Astrocyte (in vitro differentiated cells and primary cell): ENCODE results near the gene BNIP5. TPM values are rescaled to one million over a fixed set of nuclear protein-coding genes. Genes with fewer than 3 reads are reported as not detected.

Experiments
- DNase-seq: peaks from one replicate; pipeline ENCODE4 v3.0.0-alpha.2; 2010; ENCODE audit warnings: low read depth
- FAIRE-seq: peaks from 2 replicates; lab custom pipeline; 2011; peaks lifted over from hg19 to GRCh38; lab: Jason Lieb, UNC
- H2AFZ ChIP-seq: 2 replicates; pipeline ENCODE4 v1.6.0; 2012; ENCODE audit warnings: low read depth, low read length, inconsistent platforms
- H3K27ac ChIP-seq: 2 replicates; pipeline ENCODE4 v1.5.1; 2011; ENCODE audit warnings: low read depth, low read length, inconsistent platforms
- H3K27me3 ChIP-seq: 2 replicates; pipeline ENCODE4 v1.6.0; 2011; ENCODE audit warnings: low read length, inconsistent platforms; ENCODE audit not compliant: insufficient read depth
- H3K36me3 ChIP-seq: 2 replicates; pipeline ENCODE4 v1.5.1; 2011; ENCODE audit warnings: low read length, inconsistent platforms; ENCODE audit not compliant: insufficient read depth
- H3K4me1 ChIP-seq: 2 replicates; pipeline ENCODE4 v1.5.1; 2011; ENCODE audit warnings: low read length, inconsistent platforms; ENCODE audit not compliant: insufficient read depth
- H3K4me2 ChIP-seq: 2 replicates; pipeline ENCODE4 v1.6.0; 2012; ENCODE audit warnings: low read length, inconsistent platforms
- H3K4me3 ChIP-seq: 2 replicates; pipeline ENCODE4 v1.5.1; 2011; ENCODE audit warnings: low read depth, mild to moderate bottlenecking, low read length, inconsistent platforms; ENCODE audit not compliant: insufficient read depth
- H3K79me2 ChIP-seq: 2 replicates; pipeline ENCODE4 v1.6.0; 2012; ENCODE audit warnings: mild to moderate bottlenecking, low read length, inconsistent platforms; ENCODE audit not compliant: insufficient read depth
- H3K9ac ChIP-seq: 2 replicates; pipeline ENCODE4 v1.6.0; 2012; ENCODE audit warnings: mild to moderate bottlenecking, low read length, inconsistent platforms
- H3K9me3 ChIP-seq: 2 replicates; pipeline ENCODE4 v1.5.1; 2012; ENCODE audit warnings: low read depth, mild to moderate bottlenecking, low read length, inconsistent platforms; ENCODE audit not compliant: insufficient read depth
- H4K20me1 ChIP-seq: 2 replicates; pipeline ENCODE4 v1.6.0; 2012; ENCODE audit warnings: low read length, inconsistent platforms; ENCODE audit not compliant: insufficient read depth
- H3K27ac Mint-ChIP-seq: one replicate; pipeline ENCODE4 v1.8.0; 2021; ENCODE audit warnings: mild to moderate bottlenecking, mixed read lengths; ENCODE audit not compliant: unreplicated experiment
- H3K27me3 Mint-ChIP-seq: one replicate; pipeline ENCODE4 v1.8.0; 2021; ENCODE audit warnings: low read depth, mixed read lengths; ENCODE audit not compliant: unreplicated experiment
- H3K36me3 Mint-ChIP-seq: one replicate; pipeline ENCODE4 v1.8.0; 2021; ENCODE audit warnings: low read depth, mixed read lengths; ENCODE audit not compliant: unreplicated experiment
- H3K4me1 Mint-ChIP-seq: one replicate; pipeline ENCODE4 v1.8.0; 2021; ENCODE audit warnings: low read depth, mixed read lengths; ENCODE audit not compliant: unreplicated experiment
- H3K4me3 Mint-ChIP-seq: one replicate; pipeline ENCODE4 v1.8.0; 2021; ENCODE audit warnings: mild to moderate bottlenecking, moderate library complexity, mixed read lengths; ENCODE audit not compliant: unreplicated experiment
- H3K9me3 Mint-ChIP-seq: one replicate; pipeline ENCODE4 v1.8.0; 2021; ENCODE audit warnings: mild to moderate bottlenecking, mixed read lengths; ENCODE audit not compliant: unreplicated experiment
- CTCF ChIP-seq: IDR thresholded peaks from 2 replicates; pipeline ENCODE4 v1.5.1; 2011; ENCODE audit warnings: low read depth, mild to moderate bottlenecking, inconsistent platforms, low read length, moderate library complexity; ENCODE audit not compliant: insufficient read depth
- EZH2 ChIP-seq: IDR thresholded peaks from 2 replicates; pipeline ENCODE4 v1.6.1; 2012; ENCODE audit warnings: mild to moderate bottlenecking, low read length, inconsistent platforms; ENCODE audit not compliant: insufficient read depth
- total RNA-seq: library from RNA; stranded (reverse); gene quantifications from 2 replicates; pipeline ENCODE4 v1.2.1, GENCODE V29; 2021

Gene BNIP5
- total RNA-seq, 1 donor from 2014 or later, result not detected

GRCh38 chr6:36298027-36298426 lies 38.7 kb downstream of the BNIP5 start:
- Histone ChIP-seq H3K4me3 (no peak overlapping the region), H3K27ac (no peak overlapping the region), H3K4me1 (no peaks in the 10 kb centered on the region), H3K79me2 (no peaks in the 10 kb centered on the region), H3K9me3 (no peaks in the 10 kb centered on the region), H3K9ac (no peak overlapping the region), H3K27me3 (peaks cover 3% of the 10 kb centered on the region), H3K36me3 (no peaks in the 10 kb centered on the region), H4K20me1 (no peaks in the 10 kb centered on the region), H3K4me2 (no peak overlapping the region), H2AFZ (no peak overlapping the region)
- no peaks in the 10 kb centered on the region for H3K36me3 Mint-ChIP-seq
- peaks cover 31% of the 10 kb centered on the region for H3K27me3 Mint-ChIP-seq
- TF ChIP-seq CTCF (no peak), EZH2 (no peak)
- no peak overlapping the region for H3K27ac Mint-ChIP-seq
- no peaks in the 10 kb centered on the region for H3K9me3 Mint-ChIP-seq
- peaks cover 11% of the 10 kb centered on the region for H3K4me1 Mint-ChIP-seq
- no peak for DNase-seq
- H3K4me3 Mint-ChIP-seq, result no peak overlapping the region
- no peak for FAIRE-seq

GRCh38 chr6:36297511-36297910 lies 39.2 kb downstream of the BNIP5 start:
- Histone ChIP-seq H3K27ac (no peak overlapping the region), H4K20me1 (no peaks in the 10 kb centered on the region), H3K9me3 (no peaks in the 10 kb centered on the region), H3K36me3 (no peaks in the 10 kb centered on the region), H3K9ac (no peak overlapping the region), H3K4me3 (no peak overlapping the region), H3K4me2 (no peak overlapping the region), H2AFZ (no peak overlapping the region), H3K4me1 (no peaks in the 10 kb centered on the region), H3K79me2 (no peaks in the 10 kb centered on the region), H3K27me3 (peaks cover 3% of the 10 kb centered on the region)
- peaks cover 11% of the 10 kb centered on the region for H3K4me1 Mint-ChIP-seq
- DNase-seq, result no peak
- peaks cover 31% of the 10 kb centered on the region for H3K27me3 Mint-ChIP-seq
- H3K27ac Mint-ChIP-seq, result no peak overlapping the region
- H3K4me3 Mint-ChIP-seq, result no peak overlapping the region
- FAIRE-seq, result no peak
- H3K9me3 Mint-ChIP-seq, result no peaks in the 10 kb centered on the region
- H3K36me3 Mint-ChIP-seq, result no peaks in the 10 kb centered on the region
- TF ChIP-seq CTCF, result no peak
- no peak for TF ChIP-seq EZH2

- Mint-ChIP-seq H3K27me3 (peaks cover 30% of the 10 kb centered on the region), H3K27ac (no peak overlapping the region), H3K9me3 (no peaks in the 10 kb centered on the region), H3K4me3 (no peak overlapping the region), H3K4me1 (peaks cover 11% of the 10 kb centered on the region), H3K36me3 (no peaks in the 10 kb centered on the region)
- FAIRE-seq (no peak), DNase-seq (no peak)
- no peaks in the 10 kb centered on the region for H4K20me1 ChIP-seq
- H3K4me2 ChIP-seq, result no peak overlapping the region
- no peak overlapping the region for H2AFZ ChIP-seq
- TF ChIP-seq EZH2, result no peak
- no peak for TF ChIP-seq CTCF
- H3K4me3 ChIP-seq, result no peak overlapping the region
- no peaks in the 10 kb centered on the region for H3K79me2 ChIP-seq
- no peaks in the 10 kb centered on the region for H3K9me3 ChIP-seq
- H3K4me1 ChIP-seq, result no peaks in the 10 kb centered on the region
- H3K27me3 ChIP-seq, result peaks cover 3% of the 10 kb centered on the region
- no peak overlapping the region for H3K27ac ChIP-seq
- no peaks in the 10 kb centered on the region for H3K36me3 ChIP-seq
- no peak overlapping the region for H3K9ac ChIP-seq
These were observed 39.6 kb downstream of the BNIP5 start for GRCh38 chr6:36297051-36297450.
